Coronary artery (tissue), 2 donors: Measurements from ENCODE around the gene KCNIP2.

Source experiments
- DNase-seq: peaks from one replicate; pipeline ENCODE4 v3.0.0-alpha.2; 2017; ENCODE audit warnings: low spot score
- H3K27ac ChIP-seq, 2 donors: fragments of 200-600 bp; sonication (generic); one replicate each; pipeline ENCODE4 v1.5.1; 2016 to 2019
- H3K4me3 ChIP-seq: fragments of 200-600 bp; sonication (generic); 2 replicates; pipeline ENCODE4 v1.5.1; 2016; ENCODE audit warnings: mild to moderate bottlenecking, moderate library complexity
- CTCF ChIP-seq: fragments of 200-600 bp; sonication (generic); IDR thresholded peaks from one replicate; pipeline ENCODE4 v1.5.1; 2019; ENCODE audit warnings: antibody characterized with exemption

Gene KCNIP2

DNA sequence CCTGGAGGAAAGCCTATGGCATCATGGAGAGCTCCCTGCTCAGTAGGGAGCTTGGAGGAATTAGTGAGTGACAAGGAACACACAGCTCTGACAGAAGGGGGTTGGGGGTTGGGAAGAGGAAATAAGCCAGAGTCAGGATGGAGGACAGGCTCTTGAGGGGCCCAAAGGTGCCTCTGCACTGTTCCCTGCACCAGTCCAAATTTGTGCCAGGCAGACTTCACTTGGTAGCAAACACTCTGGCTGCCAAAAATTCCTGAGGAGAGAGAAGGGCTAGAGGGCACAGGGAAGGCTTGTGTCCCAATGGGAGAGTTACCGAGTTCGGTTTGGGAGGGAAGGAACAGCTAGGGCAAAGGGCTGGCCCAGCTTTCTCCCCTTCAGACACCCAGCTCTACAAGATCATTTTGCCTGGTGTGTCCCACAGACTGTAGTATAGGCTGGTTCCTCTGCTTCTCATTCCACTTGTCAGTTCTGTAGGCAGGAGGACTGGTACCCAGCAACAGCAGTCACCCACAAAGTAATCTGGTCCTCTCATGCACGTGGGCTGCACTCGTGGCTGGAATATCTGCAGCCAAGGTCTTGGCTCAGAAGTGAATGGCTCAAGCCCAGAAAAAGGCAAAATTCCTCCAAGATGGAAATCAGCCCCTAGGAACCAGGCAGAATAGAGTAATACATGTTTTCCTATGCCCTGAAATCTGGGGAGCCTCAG is 8.0 kb upstream of the KCNIP2 start:
- no peak overlapping the region for H3K4me3 ChIP-seq
- no peak for TF ChIP-seq CTCF
- no peak for DNase-seq
- H3K27ac ChIP-seq, result no peak overlapping the region

GRCh38 chr10:101850749-101851148 is 7.1 kb upstream of the KCNIP2 start:
- Histone ChIP-seq H3K27ac (no peak overlapping the region), H3K4me3 (no peak overlapping the region)
- no peak for DNase-seq
- no peak for TF ChIP-seq CTCF

DNA sequence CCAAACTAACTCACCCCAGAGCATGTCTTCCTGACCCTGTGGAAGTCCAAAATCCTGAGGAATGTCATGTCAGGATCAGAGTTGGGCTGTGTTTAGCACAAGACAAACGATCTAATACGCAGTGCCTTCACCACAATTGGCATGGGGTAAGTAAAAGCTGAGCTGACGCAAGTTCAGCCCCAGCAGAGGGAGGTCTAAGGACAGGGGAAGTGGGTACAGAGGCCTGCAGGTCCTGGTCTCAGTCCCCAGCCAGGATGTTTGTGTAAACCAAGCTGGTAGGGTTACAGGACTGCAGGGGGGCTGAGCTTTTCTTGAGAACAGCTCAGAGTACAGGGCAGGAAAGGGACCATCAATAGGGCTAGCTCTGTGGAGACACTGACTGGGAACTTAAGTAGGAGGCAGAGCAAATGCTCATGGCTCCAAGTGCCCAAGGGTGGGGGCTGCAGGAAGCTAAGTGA is 5.3 kb upstream of the KCNIP2 start:
- Histone ChIP-seq H3K27ac (peak overlapping the region in 1 of 2 donors; percentile 21), H3K4me3 (no peak overlapping the region)
- no peak for TF ChIP-seq CTCF
- no peak for DNase-seq

DNA sequence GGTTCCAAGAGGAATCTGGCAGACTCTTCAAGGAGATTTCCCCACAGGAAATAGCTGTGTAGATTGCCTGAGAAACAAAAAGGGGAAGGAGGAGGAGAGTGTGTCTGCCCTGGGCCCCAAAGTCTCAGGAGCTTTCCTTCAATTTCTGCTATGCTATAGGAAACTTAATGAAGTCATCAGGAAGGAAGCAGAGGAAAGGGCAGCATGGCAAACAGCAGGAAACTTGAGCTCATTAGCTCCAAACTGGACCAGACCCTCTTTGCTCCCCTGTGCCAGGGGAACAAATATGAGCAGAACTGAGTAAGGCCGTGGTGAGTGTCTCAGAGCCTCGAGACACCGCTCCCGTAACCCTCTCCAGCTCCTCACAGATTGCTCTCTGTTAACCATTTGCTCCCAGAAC is 4.8 kb upstream of the KCNIP2 start:
- no peak for TF ChIP-seq CTCF
- Histone ChIP-seq H3K4me3 (no peak overlapping the region), H3K27ac (peak overlapping the region in 1 of 2 donors; percentile 21)
- no peak for DNase-seq

GRCh38 chr10:101845893-101846292 is 2.3 kb upstream of the KCNIP2 start:
- TF ChIP-seq CTCF, result no peak
- no peak overlapping the region for H3K27ac ChIP-seq
- DNase-seq, result no peak
- H3K4me3 ChIP-seq, result no peak overlapping the region

DNA sequence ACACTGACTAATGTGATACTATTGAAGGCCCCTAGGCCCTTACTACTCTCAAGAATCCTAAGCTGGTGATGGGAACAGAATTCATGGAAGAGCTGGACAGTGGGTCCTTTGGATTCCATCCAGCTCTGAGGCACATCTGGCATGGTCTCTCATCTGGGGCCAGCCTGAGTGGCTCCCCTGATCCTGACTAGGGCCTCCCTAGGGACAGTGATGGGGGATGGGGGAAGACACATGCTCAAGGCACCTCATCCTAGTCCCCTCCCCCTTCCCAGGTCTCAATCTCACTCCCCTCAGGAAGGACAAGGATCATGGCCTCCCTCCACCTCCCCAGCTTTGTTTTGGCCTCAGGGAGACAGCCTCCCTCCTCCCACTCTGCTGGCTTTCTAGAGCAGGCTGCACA is 1.8 kb downstream of the KCNIP2 start:
- no peak overlapping the region for H3K27ac ChIP-seq
- H3K4me3 ChIP-seq, result no peak overlapping the region
- no peak for DNase-seq
- TF ChIP-seq CTCF, result no peak

DNA sequence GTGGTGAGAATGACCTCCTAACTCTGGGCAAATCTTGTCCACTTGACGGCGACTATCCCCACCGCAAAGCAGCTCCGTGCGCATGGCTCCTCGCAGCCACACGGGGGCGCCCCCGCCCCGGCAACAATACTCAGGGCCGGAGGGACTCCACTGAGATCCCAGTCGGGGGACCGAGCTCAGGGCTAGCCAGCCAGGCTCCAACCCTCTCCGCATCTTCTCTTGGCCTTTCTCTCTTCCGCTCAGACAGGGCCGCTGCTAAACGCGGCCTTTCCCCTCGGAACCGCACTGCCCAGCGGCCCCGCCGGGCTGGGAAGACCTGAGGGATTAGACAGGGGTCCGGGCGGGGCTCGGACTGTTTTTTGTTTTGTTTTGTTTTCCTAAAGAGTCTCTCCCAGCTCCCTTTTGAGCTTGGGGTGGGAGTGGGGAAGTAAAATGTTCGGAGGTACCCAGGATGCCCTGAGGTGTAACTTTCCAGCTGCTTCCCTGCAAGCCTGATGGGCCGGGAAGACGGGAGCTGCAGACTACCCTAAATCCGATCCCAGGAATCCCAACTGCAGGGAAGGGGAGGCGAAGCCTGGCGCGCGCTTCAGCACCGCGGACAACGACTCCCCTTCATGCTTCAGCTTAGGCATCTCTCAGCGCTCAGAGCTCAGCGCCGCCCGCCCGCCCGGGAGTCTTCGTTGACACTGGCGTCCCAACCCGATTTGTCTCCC is 2.7 kb downstream of the KCNIP2 start:
- no peak overlapping the region for H3K27ac ChIP-seq
- peak overlapping the region; percentile 46 for H3K4me3 ChIP-seq
- DNase-seq, result no peak
- peak; percentile 63 for TF ChIP-seq CTCF
